CD4-positive, alpha-beta T cell (primary cell): ENCODE data around the gene NRL. TPM values are rescaled to one million over a fixed set of nuclear protein-coding genes. Genes with fewer than 3 reads are reported as not detected.

Experiments
- ATAC-seq: fragments of 200-7000 bp; cut with Tn5 transposase; one replicate; pipeline ENCODE4 v1.10.0; 2022; ENCODE audit warnings: mild to moderate bottlenecking; ENCODE audit not compliant: poor library complexity
- CTCF ChIA-PET: fragments of 350-600 bp; sonication (Branson Sonifier 250); formaldehyde crosslinking; loops from one replicate; lab custom pipeline; 2021; ENCODE audit warnings: antibody characterized with exemption, inconsistent platforms; lab: Charles Lee
- POLR2A ChIA-PET: fragments of 350-600 bp; sonication (Branson Sonifier 250); formaldehyde crosslinking; loops from one replicate; lab custom pipeline; 2021; ENCODE audit warnings: antibody characterized with exemption, inconsistent platforms; lab: Charles Lee
- DNase-seq, 14 experiments: peaks; one replicate each; pipeline ENCODE4 v3.0.0-alpha.2; 2013 to 2020; ENCODE audit warnings: mixed read lengths in 2 of 14
- H3K27ac ChIP-seq, 2 donors: one replicate each; pipeline versions ENCODE4 v1.5.1 to v1.7.0; 2013; ENCODE audit warnings: low read length in 2 of 2, low read depth in 1 of 2, mild to moderate bottlenecking in 1 of 2
- H3K27me3 ChIP-seq, 2 experiments: 1 replicate in 1 of 2; 2 replicates in 1 of 2; pipeline versions ENCODE4 v1.6.1 to v1.7.0; 2013; ENCODE audit warnings: low read length in 2 of 2, control low read depth in 1 of 2, mild to moderate bottlenecking in 1 of 2, moderate library complexity in 1 of 2; ENCODE audit not compliant: insufficient read depth in 2 of 2, control insufficient read depth in 1 of 2
- H3K36me3 ChIP-seq: one replicate; pipeline ENCODE4 v1.6.1; 2013; ENCODE audit warnings: low read length, control low read depth; ENCODE audit not compliant: insufficient read depth
- H3K4me1 ChIP-seq: one replicate; pipeline ENCODE4 v1.6.1; 2013; ENCODE audit warnings: low read length, control low read depth; ENCODE audit not compliant: insufficient read depth
- H3K4me3 ChIP-seq: one replicate; pipeline ENCODE4 v1.5.1; 2013; ENCODE audit warnings: mild to moderate bottlenecking, low read length, moderate library complexity
- H3K9me3 ChIP-seq, 2 experiments: 1 replicate in 1 of 2; 2 replicates in 1 of 2; pipeline versions ENCODE4 v1.6.1 to v1.7.0; 2013; ENCODE audit warnings: low read length in 2 of 2, mild to moderate bottlenecking in 2 of 2, control low read depth in 1 of 2, moderate library complexity in 1 of 2; ENCODE audit not compliant: control insufficient read depth in 1 of 2, insufficient read depth in 1 of 2
- H3K27ac Mint-ChIP-seq: one replicate; pipeline ENCODE4 v1.8.0; 2020; ENCODE audit warnings: mixed read lengths
- H3K27me3 Mint-ChIP-seq: one replicate; pipeline ENCODE4 v1.8.0; 2021; ENCODE audit warnings: mixed read lengths
- H3K36me3 Mint-ChIP-seq: one replicate; pipeline ENCODE4 v1.8.0; 2021; ENCODE audit warnings: low read depth, mixed read lengths
- H3K4me1 Mint-ChIP-seq: one replicate; pipeline ENCODE4 v1.8.0; 2021; ENCODE audit warnings: low read depth, mixed read lengths
- H3K4me3 Mint-ChIP-seq: one replicate; pipeline ENCODE4 v1.8.0; 2020; ENCODE audit warnings: mild to moderate bottlenecking, mixed read lengths
- H3K9me3 Mint-ChIP-seq: one replicate; pipeline ENCODE4 v1.8.0; 2020; ENCODE audit warnings: mixed read lengths
- intact Hi-C, 2 experiments: fragments of 100-400 bp; cut with DNase I in 1 of 2; cut with micrococcal nuclease in 1 of 2; formaldehyde crosslinking; loops; one replicate each; pipeline versions ENCODE4 v1.15.1 to v1.9.0; 2023 to 2025; cut with DNase I, micrococcal nuclease
- total RNA-seq, 174 experiments: library from RNA in 2 of 174; stranded (reverse) in 2 of 174; gene quantifications; one replicate each; pipeline ENCODE4 v1.2.3 and lab custom pipeline; 2021 to 2026
- TF ChIP-seq, protein P1 (sequence below): fragments of 200-600 bp; IDR thresholded peaks from one replicate; pipeline ENCODE4 v1.8.0; 2022; ENCODE audit warnings: antibody characterized with exemption, mild to moderate bottlenecking

NRL gene
- total RNA-seq, 2 experiments from 2014 or later: 1.6 to 1.9 TPM

DNA sequence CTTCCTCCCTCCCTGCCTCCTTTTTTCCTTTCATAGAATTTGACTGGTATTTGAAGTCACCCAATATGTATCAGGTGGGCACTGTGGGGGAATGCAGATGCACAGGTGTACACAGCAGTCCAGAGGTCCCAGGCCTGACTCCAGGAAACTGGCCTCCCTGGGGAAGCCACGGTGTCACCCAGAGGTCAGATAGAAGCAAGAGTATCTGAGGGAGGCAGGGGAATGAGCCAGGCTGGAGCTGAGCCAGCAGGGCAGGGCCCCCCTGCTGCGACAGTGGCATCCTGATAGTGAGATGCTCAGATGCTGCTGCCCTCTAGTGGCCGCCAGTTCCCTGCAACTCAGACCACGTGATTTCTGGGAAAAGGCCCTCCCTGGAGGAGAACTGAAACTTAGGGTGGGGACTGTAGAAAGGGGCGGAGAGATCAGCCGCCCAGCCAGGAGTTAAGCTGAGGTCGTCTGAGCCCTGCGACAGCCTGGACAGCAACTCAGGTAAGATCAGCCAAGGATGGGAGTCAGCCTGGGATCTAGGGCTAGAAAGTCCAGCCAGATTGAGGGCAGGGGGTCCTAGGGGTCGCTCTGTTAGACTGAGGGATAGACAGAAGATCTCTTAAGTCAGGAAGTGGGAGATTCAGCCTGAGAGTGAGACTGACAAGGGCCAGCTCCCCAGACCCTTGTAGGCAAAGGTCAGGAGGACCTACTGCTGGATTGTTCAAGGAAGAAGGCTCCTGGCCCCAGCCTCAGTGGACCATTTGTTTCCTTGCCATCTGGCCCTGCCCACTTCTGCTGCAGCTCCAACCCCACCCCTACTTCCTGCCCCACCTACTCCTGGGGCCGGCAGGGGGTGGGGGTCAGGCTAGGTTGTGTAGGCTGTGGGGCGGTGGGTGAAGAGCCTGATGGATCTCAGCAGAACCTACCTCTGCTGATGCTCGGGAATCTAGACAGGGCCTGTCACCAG is 46.4 kb upstream of the NRL start, which contains the start of gene IRF9:
Gene IRF9 (plus strand): TSS at position 416 of the 955 bp plus-strand sequence. CDS start 880 bp downstream, outside the sequence.
- Mint-ChIP-seq H3K36me3 (peaks cover 87% of the 10 kb centered on the region), H3K27ac (peak within 1 kb of the TSS; percentile 98), H3K4me1 (peaks cover 57% of the 10 kb centered on the region), H3K4me3 (peak within 1 kb of the TSS; percentile 95), H3K27me3 (no peaks in the 10 kb centered on the region), H3K9me3 (no peaks in the 10 kb centered on the region)
- Histone ChIP-seq H3K36me3 (peaks cover 74% of the 10 kb centered on the region), H3K4me3 (peak within 1 kb of the TSS; percentile 95), H3K4me1 (peaks cover 52% of the 10 kb centered on the region), H3K9me3 (no peaks in the 10 kb centered on the region), H3K27ac (peak within 1 kb of the TSS; percentile 97 to 98), H3K27me3 (no peaks in the 10 kb centered on the region)
- POLR2A ChIA-PET: interaction anchor here (0.6 to 5.0 kb wide), 38 partner anchors 10 to 840 kb away, joined by 3 to 154 read pairs (median 10); partner anchors contain the start of genes CARMIL3, CHMP4A, CIDEB and DCAF11
- intact Hi-C loops: loop anchor here (1.0 to 5.0 kb wide), 11 partner anchors 13 to 149 kb away; partner anchors contain the start of genes DCAF11 (in 2 of the 2), NRL (in 2 of the 2), PSME1 (in 2 of the 2) and CHMP4A (in 1 of the 2)
- CTCF ChIA-PET: interaction anchor here (0.6 to 3.1 kb wide), 35 partner anchors 10 to 1330 kb away, joined by 3 to 33 read pairs (median 4); partner anchors contain the start of genes CARMIL3, CHMP4A, DCAF11 and EMC9
- ATAC-seq (peak; percentile 84), DNase-seq (peak; percentile 94 to 100 (median 98))
- TF ChIP-seq, protein P1, sequence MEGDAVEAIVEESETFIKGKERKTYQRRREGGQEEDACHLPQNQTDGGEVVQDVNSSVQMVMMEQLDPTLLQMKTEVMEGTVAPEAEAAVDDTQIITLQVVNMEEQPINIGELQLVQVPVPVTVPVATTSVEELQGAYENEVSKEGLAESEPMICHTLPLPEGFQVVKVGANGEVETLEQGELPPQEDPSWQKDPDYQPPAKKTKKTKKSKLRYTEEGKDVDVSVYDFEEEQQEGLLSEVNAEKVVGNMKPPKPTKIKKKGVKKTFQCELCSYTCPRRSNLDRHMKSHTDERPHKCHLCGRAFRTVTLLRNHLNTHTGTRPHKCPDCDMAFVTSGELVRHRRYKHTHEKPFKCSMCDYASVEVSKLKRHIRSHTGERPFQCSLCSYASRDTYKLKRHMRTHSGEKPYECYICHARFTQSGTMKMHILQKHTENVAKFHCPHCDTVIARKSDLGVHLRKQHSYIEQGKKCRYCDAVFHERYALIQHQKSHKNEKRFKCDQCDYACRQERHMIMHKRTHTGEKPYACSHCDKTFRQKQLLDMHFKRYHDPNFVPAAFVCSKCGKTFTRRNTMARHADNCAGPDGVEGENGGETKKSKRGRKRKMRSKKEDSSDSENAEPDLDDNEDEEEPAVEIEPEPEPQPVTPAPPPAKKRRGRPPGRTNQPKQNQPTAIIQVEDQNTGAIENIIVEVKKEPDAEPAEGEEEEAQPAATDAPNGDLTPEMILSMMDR: peak; percentile 84

DNA sequence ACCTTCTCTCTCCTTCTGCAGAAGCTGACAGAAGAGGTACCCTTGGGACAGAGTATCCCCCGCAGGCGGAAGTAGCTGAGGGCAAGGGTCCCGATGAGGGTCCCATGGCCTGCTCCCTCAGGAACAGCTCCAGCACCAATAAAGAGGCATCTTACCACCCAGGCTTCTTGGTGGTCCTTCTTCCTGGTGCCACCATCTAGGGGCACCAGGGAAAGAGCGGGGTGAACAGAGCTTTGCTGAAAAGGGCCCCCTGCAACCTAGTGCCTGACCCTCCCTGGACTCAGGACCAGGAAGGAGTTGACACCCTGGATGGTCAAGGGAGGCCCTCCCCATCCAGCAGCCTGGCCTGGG is 45.7 kb upstream of the NRL start:
- Histone ChIP-seq H3K4me3 (no peak overlapping the region), H3K27me3 (no peaks in the 10 kb centered on the region), H3K36me3 (peaks cover 74% of the 10 kb centered on the region), H3K27ac (peak overlapping the region; percentile 97 to 98), H3K4me1 (peaks cover 46% of the 10 kb centered on the region), H3K9me3 (no peaks in the 10 kb centered on the region)
- peak overlapping the region; percentile 98 for H3K27ac Mint-ChIP-seq
- peaks cover 55% of the 10 kb centered on the region for H3K4me1 Mint-ChIP-seq
- no peaks in the 10 kb centered on the region for H3K9me3 Mint-ChIP-seq
- DNase-seq (no peak), ATAC-seq (no peak)
- H3K36me3 Mint-ChIP-seq: peaks cover 87% of the 10 kb centered on the region
- no peaks in the 10 kb centered on the region for H3K27me3 Mint-ChIP-seq
- TF ChIP-seq, protein P1: no peak
- intact Hi-C loops: loop anchor here (1.0 to 5.0 kb wide), 5 partner anchors 12 to 148 kb away; partner anchors contain the start of genes CHMP4A (in 1 of the 2), DCAF11 (in 1 of the 2), NRL (in 1 of the 2) and PSME1 (in 1 of the 2)
- ChIA-PET POLR2A (interaction anchor here (0.6 to 5.0 kb wide), 32 partner anchors 11 to 839 kb away, joined by 3 to 154 read pairs (median 12); partner anchors contain the start of genes CHMP4A, CIDEB, DCAF11 and EMC9), CTCF (interaction anchor here (0.6 to 3.1 kb wide), 30 partner anchors 10 to 572 kb away, joined by 3 to 33 read pairs (median 6); partner anchors contain the start of genes CARMIL3, CHMP4A, DCAF11 and EMC9)
- peak overlapping the region; percentile 37 for H3K4me3 Mint-ChIP-seq
